ENCODE results near the gene CC2D1B. TPM values are rescaled to one million over a fixed set of nuclear protein-coding genes. Genes with fewer than 3 reads are reported as not detected.
A peak's percentile ranks its signal among the peaks of the same experiment; 100 is the strongest.
"Not testable (repeated sequence)": the region's sequence is repeated elsewhere in the genome, so short reads cannot be mapped to it uniquely, and the experiment has no call there.

CC2D1B gene
- polyA plus RNA-seq: 10 to 100 TPM; 12.6 to 18.5 (median 15.6) TPM

GRCh38 chr1:52365746-52366516, at the start of gene CC2D1B:
Gene CC2D1B, minus strand, starts transcription at chr1:52366205. Its CDS starts 1,585 bp downstream, at chr1:52364620.
- no peak within 1 kb of the TSS for H3K27ac ChIP-seq (ENCODE audit: low read depth, low read length)
- WGBS, 3 donors: 0 to 1% (median 0%) methylated on average over 61 to 92 of the region's 92 CpGs

GRCh38 chr1:52414942-52415341, 48.9 kb upstream of the CC2D1B start:
- no peak overlapping the region for H3K27ac ChIP-seq (ENCODE audit: low read depth, low read length)

- WGBS, 3 donors: 93 to 97% (median 94%) methylated on average over 10 of the region's 10 CpGs
- H3K27ac ChIP-seq (ENCODE audit: low read depth, low read length): no peak overlapping the region
Measured at GRCh38 chr1:52413410-52413989, 47.5 kb upstream of the CC2D1B start.

GRCh38 chr1:52404975-52405338, 39.0 kb upstream of the CC2D1B start:
- 2 to 7% (median 3%) methylated on average over 8 of the region's 8 CpGs for WGBS, 3 donors

GRCh38 chr1:52404116-52404974, 38.3 kb upstream of the CC2D1B start, which contains the start of the genes ORC1 and PRPF38A:
Gene ORC1, minus strand, starts transcription at chr1:52404423. Its CDS starts 2,200 bp downstream, at chr1:52402223.
Gene PRPF38A, plus strand, starts transcription at chr1:52404602. Its CDS starts 148 bp downstream, at chr1:52404750.
- WGBS, 3 donors: 0% methylated on average over 57 of the region's 57 CpGs
- peak within 1 kb of the TSS; percentile 61 for H3K27ac ChIP-seq (ENCODE audit: low read depth, low read length)

More at GRCh38 chr1:52404975-52405338, 39.0 kb upstream of the CC2D1B start:
- peak overlapping the region; percentile 61 for H3K27ac ChIP-seq (ENCODE audit: low read depth, low read length)

GRCh38 chr1:52403566-52404115, 37.6 kb upstream of the CC2D1B start:
- H3K27ac ChIP-seq (ENCODE audit: low read depth, low read length): no peak overlapping the region
- WGBS, 3 donors: 0 to 1% (median 1%) methylated on average over 16 of the region's 16 CpGs

GRCh38 chr1:52402860-52403240, 36.8 kb upstream of the CC2D1B start:
- H3K27ac ChIP-seq (ENCODE audit: low read depth, low read length): no peak overlapping the region
- 33 to 72% (median 72%) methylated on average over 3 of the region's 3 CpGs for whole genome bisulfite sequencing, 3 donors

GRCh38 chr1:52400131-52400530, 34.1 kb upstream of the CC2D1B start:
- H3K27ac ChIP-seq (ENCODE audit: low read depth, low read length): no peak overlapping the region
- WGBS, 3 donors: 89 to 98% (median 97%) methylated on average over 6 of the region's 6 CpGs

- 87 to 97% (median 96%) methylated on average over 3 of the region's 3 CpGs for WGBS, 3 donors
Measured at GRCh38 chr1:52399629-52400028, 33.6 kb upstream of the CC2D1B start.

GRCh38 chr1:52393174-52393573, 27.2 kb upstream of the CC2D1B start:
- 94 to 97% (median 96%) methylated on average over 5 of the region's 5 CpGs for WGBS, 3 donors
- H3K27ac ChIP-seq (ENCODE audit: low read depth, low read length): no peak overlapping the region

More at GRCh38 chr1:52399629-52400028, 33.6 kb upstream of the CC2D1B start:
- no peak overlapping the region for H3K27ac ChIP-seq (ENCODE audit: low read depth, low read length)

- no peak overlapping the region for H3K27ac ChIP-seq (ENCODE audit: low read depth, low read length)
- whole genome bisulfite sequencing, 3 donors: 86 to 89% (median 89%) methylated on average over 5 of the region's 5 CpGs
Measured at GRCh38 chr1:52386458-52386857, 20.5 kb upstream of the CC2D1B start.

GRCh38 chr1:52385376-52385775, 19.4 kb upstream of the CC2D1B start:
- 96 to 97% (median 97%) methylated on average over 3 of the region's 3 CpGs for WGBS, 3 donors
- H3K27ac ChIP-seq (ENCODE audit: low read depth, low read length): no peak overlapping the region

GRCh38 chr1:52369851-52370250, 3.8 kb upstream of the CC2D1B start:
- WGBS, 3 donors: 67 to 81% (median 68%) methylated on average over 1 of the region's 1 CpG
- H3K27ac ChIP-seq (ENCODE audit: low read depth, low read length): not testable (repeated sequence)

- no peak overlapping the region for H3K27ac ChIP-seq (ENCODE audit: low read depth, low read length)
- WGBS, 3 donors: 4 to 9% (median 8%) methylated on average over 49 to 51 of the region's 51 CpGs
Measured at GRCh38 chr1:52368383-52369172, 2.6 kb upstream of the CC2D1B start.

- 87 to 91% (median 91%) methylated on average over 5 of the region's 5 CpGs for WGBS, 3 donors
- no peak overlapping the region for H3K27ac ChIP-seq (ENCODE audit: low read depth, low read length)
Measured at GRCh38 chr1:52367272-52367671, 1.3 kb upstream of the CC2D1B start.

GRCh38 chr1:52366517-52366827, 467 bp upstream of the CC2D1B start:
- WGBS, 3 donors: 10 to 20% (median 17%) methylated on average over 8 of the region's 8 CpGs
- H3K27ac ChIP-seq (ENCODE audit: low read depth, low read length): no peak overlapping the region

GRCh38 chr1:52365071-52365745, 797 bp downstream of the CC2D1B start:
- no peak overlapping the region for H3K27ac ChIP-seq (ENCODE audit: low read depth, low read length)
- 6 to 9% (median 8%) methylated on average over 22 of the region's 22 CpGs for WGBS, 3 donors
